CD4-positive, alpha-beta T cell treated with Interleukin-4 for 4 hours (primary cell): ENCODE measurements around the gene FARP1.

Source experiments
- DNase-seq: peaks from one replicate; pipeline ENCODE4 v3.0.0-alpha.2; 2020

The FARP1 gene

DNA sequence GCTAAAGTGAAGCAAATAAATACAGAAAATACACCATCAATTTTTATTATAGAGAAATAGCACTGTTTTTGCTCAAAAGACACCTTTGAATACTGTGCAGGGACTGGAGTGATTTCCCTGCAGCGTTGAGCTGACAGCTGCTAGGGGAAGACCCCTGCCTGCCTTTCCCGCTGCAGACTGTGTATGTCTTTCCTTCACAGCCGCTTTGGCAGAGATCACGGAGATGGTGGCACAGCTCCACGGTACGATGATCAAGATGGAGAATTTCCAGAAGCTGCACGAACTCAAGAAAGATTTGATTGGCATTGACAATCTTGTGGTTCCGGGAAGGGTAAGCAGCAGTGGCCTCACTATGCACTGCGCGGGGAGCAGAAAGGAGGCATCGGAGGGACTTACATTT lies 292.5 kb downstream of the FARP1 start:
- no peak for DNase-seq

DNA sequence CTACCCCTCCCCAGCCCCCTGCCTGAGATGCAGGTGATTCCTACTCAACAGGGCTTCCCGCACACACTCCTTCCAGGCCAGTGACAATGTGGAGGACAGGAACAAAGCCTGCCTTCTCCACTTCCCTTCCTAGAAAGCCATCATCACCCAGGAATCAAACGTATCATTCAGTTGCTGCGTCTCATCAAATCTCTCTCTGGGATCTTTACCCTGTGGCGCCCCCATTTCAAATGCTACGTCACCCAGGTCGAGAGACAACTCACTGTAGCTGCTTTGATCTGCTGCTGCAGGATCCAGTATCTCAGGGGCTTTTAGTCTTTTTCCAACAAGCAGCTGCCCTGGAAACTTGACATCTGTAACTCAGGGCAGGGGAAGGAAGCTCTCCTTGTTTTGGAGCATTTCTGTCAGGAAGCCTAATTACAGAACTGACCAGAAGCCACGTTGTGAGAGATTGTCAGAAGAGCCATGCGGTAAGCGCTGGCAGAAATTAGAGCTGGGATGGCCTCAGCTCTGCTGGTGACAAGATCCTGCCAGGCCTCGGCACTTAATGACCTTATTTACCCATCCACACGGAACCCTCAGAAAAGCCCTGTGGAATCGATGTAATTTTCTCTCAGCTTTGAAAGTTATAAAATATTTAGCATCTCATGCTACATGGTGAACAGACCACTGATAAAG lies 293.5 kb downstream of the FARP1 start:
- no peak for DNase-seq

DNA sequence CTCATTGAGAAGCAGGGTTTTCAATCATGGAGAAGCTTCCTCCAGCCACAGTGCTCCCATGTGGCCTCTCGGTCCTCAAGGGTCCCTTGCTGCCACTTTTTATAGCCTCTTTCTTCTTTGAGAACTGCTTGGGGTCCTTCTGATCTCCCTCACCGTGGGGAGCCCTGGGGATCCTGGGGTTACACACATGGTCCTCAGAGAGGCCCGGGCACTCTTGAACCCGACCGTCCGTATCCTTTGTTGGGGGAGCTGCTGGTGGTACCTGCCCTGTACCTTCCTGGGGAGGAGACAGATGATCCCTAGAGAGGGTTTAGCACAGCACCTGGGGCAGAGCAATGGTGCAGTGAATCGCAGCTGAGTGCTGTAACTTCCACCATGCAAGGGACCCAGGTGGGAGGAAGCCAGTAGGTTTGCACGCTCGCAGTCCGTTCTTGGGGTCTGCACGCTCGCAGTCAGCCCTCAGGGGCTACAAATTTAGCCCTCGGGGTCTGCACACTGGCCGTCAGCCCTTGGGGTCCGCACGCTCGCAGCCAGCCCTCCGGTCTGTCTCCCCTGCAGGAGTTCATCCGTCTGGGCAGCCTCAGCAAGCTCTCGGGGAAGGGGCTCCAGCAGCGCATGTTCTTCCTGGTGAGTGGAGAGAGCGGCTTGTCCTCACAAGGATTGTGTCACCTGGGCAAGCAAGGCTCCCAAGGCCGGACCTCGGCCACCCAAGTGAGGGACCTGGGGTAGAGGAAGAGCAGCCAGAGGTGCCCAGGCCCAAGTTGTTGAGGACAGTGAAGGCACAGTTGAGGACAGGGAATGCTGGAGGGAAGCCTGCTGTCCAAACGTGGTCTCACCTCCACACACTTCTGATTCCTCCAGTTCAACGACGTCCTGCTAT lies 295.6 kb downstream of the FARP1 start:
- no peak for DNase-seq

DNA sequence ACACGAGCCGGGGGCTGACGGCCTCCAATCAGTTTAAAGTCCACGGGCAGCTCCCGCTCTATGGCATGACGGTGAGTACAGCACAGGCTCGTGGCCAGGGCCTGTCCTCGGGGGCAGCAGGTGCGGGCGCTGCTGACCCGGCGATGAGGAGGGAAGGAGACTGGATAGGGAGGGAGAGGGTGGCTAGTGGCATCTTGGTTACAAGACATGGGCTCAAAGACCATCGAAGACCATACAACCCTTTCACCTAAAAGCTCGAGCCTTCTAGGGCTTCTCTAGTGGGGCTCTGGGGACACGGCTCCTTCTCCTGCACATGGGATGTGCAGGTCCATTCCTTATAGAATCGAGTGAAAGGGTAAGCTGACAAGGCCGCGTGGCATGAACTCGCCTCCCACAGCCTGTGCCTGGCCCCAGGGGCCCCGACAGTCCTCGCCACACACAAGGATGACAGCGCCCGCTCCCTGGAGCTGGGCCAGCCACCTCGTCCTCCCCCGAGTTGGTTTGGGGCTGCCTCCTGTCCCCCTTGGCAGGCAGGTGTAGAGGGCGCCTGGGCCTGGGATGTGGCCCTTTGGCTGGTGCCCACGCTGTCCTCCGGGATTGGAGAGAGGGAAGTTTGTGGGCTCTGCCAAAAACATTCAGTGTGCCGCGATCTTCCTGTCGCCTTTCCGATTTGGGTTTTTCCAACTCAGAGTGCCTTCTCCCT lies 296.4 kb downstream of the FARP1 start:
- no peak for DNase-seq

DNA sequence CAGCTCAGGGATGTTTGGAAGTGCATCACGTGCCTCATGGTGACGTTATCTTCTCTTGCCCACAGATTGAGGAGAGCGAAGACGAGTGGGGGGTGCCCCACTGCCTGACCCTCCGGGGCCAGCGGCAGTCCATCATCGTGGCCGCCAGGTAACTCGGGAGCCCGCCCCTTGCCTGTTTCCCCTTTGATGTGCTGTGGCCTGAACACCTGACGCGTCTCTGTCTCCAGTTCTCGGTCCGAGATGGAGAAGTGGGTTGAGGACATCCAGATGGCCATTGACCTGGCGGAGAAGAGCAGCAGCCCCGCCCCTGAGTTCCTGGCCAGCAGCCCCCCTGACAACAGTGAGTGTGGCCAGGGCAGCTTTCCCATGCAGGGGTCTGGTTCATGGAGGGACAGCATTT lies 297.0 kb downstream of the FARP1 start:
- DNase-seq: no peak

DNA sequence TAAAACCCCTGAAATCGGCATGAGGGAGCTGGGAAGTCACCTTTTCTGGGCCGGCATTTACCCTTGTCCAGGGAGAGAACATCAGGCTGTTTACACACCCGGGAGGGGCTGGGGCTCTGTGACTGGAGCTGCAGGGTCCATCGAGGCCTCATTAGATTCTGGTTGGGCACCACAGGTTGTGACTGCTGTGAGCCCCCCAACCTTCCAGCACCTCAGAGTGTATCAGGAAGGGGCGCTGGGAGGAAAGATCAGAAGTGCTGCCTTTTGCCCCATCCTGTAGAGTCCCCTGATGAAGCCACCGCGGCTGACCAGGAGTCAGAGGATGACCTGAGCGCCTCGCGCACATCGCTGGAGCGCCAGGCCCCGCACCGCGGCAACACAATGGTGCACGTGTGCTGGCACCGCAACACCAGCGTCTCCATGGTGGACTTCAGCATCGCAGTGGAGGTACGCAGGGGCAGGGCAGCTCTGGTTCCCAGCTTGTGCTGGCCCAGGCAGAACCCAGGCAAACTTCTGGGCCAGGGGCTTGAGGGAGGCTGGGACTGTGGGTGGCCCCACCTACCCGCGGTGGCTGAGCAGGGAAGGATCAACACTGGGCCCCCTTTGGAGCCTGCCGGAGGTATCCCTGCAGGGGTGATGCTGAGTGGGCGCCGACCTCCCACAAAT lies 297.6 kb downstream of the FARP1 start:
- DNase-seq: no peak

DNA sequence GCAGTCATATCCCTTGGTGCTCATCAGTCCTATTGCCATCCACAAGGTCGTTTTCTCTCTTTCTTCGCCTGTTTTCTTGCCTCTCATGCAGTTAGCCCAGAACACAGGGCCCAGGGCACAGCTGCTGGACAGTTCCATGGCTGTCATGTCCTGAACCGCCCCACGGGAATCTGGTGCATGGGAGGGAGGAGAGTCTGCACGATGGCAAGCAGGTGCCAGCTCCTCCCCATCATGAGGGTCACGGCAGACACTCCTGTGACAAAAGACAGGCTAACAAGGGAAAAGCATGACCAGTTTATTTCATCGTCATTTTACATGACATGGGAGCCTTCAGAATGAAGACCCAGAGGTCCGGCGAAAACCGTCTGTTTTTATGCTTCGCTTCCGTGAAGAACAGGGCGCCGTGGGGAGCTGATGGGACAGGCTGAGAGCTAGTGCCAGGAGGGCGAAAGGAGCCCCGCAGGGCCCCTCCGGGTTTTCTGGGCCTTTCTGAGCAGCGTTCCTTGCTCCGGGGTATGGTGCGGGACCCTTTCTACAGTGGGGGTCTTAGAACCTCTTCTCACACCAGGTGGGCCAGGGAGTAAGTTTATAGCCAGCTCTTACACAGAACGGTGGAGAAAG lies 298.3 kb downstream of the FARP1 start:
- DNase-seq: no peak

DNA sequence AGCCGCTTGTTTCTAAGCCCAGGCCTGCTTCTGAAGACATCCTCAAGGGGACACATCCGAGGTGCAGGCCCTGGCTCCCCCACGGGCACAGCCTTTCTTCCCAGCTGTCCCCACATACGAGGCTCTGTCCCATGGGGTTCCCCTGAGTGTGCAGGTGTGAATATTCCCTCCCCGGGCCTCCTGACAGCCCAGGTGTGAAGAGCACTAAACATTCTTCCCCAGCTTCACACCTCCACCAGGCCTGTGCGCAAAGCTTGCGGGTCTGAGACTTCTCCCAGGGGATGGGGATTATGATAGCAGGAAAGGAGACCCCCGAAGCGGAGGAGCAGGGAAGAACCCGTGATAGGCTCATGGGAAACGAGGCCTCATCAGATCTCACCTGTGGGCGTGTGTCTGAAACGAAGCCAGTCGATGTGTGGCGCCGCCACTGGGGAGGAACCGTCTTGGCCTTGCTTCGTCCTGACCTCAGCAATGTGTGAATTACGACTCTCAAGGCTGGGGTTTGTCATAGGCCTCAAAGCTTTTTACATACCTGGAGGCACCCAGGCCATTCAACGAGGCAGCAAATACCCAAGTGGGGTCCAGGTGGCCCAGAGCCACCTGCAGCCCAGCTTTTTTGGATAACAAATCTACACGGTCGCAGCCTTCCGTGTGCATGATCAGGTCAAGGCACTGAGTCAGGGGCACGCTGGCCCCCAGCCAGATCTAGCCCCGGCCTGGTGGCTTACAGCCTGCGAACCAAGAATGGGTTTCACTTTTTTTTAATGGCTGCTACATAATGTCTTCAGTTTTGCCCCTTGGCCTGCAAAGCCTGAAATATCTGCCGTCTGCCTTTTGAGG lies 299.7 kb downstream of the FARP1 start:
- DNase-seq: no peak

DNA sequence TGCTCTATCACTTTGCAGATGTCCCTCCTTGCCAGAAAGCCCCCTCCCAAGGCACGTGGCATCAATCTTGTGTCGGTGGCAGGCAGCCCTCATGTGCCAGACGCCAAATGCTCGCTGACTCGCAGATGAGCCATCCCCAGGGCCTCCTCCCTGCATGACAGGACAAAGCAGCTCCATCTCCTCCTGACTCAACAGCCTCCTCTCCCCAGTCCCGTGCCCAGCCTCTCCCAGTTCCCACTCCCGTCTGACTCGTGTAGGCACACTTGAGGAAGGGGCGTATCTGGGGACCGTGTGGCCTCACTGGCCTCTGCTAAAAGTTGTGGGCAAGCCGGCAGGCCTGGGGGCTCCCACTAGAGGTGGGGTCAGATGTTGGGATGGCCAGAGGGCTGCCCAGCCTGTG lies 300.4 kb downstream of the FARP1 start:
- DNase-seq: no peak

DNA sequence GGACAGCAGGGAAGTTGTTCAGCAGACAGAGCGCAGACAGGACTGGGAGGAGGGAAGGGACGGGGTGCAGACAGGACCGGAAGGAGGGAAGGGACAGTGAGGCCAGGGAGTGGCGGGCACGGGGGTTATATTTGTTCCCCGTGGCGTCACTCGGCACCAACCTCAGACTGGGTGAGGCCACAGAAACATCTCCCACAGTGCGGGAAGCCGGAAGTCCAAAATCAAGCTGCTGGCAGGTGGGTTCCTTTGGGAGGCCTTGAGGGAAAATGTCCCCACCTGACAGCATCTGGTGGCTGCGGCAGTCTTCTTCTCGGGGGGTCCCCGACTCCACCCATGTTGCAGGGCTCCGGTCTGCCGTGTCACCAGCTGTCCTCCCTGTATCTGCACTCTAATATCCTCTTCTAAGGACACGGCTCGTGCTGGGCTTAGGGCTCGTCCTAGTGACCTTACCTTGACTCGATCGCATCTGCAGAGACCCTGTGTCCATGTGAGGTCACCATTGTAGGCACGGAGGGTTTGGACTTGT lies 301.0 kb downstream of the FARP1 start:
- DNase-seq: no peak

DNA sequence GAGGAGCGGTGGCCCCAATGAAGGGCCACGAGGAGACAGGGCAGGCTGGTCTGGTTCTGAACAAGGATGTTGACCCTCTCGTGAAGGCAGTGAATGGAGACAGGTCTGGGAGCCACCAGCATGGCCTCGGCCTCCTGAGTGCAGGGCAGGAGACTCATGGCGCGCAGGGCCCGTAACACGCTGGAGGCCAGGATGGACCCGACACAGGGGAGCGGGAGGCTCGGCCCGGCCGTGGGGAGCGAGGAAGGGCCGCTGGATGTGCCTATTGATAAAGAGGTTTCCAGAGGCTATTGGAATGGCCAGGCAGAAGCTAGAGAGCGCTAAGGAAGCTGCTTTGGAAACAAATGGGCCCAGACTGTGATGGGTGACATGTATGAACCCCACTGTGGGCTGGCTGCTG lies 301.5 kb downstream of the FARP1 start:
- no peak for DNase-seq

DNA sequence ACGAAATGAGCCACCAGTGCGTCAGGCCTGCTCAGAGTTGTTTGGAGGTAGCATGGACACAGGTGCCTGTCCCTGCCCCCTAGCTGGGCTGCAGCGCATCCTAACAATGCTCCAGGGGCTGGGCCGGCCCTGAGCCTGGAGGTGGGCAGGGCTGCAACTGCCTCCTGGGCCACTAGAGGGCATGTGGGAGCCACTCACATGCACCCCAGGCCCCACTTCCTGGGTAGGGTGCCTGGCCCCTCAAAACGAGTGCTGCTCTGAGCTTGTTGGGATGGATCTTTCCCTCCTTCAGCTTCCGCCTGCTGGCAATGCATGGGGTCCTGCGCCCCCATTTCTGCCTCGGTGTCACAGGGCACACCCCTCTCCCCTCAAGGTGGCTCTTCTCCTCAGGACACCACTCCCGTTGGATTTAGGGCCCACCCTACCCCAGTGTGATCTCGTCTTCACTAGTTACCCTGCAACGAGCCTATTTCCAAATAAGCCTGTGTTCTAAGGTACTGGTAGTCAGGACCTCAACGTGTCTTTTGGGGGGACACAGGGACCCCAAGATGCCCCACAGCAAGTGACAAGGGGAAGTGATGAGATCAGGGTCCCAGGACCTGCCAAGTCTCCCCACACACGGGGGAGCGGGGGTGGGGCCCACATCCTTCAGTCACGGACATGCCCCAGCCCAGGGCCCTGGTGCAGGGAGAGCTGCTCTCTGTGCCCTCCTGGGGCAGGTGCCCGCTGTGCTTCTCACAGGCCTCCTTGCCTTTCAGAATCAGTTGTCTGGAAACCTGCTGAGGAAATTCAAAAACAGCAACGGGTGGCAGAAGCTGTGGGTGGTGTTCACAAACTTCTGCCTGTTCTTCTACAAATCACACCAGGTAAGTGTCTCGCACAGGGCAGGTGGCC lies 302.7 kb downstream of the FARP1 start:
- peak; percentile 66 for DNase-seq

DNA sequence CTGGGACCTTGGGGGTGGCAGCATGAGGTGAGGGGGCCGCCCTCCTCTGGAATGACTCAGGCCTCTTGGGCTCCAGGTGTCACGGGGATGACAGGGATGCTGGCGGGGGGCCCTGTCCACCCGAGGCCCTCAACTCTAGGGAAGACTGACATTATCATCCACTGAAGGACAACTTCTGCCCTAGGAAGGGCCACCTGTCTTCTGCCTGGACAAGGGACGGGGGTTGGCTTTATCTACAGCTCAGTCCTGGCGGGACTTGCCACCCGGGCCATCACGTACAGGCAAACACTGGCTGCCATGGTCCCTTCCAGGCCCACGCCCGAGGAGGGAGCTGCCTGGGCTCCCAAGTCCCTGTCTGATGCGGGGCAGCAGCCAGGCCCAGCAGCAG lies 303.3 kb downstream of the FARP1 start:
- no peak for DNase-seq

DNA sequence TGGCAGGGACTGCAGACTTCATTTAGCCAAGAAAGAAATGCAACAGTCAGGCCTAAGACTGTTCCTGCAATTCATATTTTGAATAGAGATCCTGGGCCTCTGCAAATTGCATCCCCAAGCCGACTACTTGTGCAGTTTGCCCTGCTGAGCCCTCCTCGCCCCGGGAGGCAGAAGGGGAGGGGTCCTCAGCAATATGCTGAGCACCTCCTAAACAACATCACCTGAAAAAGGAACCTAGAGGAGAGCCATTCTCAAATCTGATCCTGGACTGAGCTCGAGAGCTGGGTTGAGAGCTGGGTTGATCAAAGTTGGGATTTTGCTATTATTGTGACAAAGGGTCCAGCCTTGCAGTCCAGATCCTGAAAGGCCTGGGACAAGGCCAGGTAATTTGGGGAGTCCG lies 304.2 kb downstream of the FARP1 start:
- no peak for DNase-seq

DNA sequence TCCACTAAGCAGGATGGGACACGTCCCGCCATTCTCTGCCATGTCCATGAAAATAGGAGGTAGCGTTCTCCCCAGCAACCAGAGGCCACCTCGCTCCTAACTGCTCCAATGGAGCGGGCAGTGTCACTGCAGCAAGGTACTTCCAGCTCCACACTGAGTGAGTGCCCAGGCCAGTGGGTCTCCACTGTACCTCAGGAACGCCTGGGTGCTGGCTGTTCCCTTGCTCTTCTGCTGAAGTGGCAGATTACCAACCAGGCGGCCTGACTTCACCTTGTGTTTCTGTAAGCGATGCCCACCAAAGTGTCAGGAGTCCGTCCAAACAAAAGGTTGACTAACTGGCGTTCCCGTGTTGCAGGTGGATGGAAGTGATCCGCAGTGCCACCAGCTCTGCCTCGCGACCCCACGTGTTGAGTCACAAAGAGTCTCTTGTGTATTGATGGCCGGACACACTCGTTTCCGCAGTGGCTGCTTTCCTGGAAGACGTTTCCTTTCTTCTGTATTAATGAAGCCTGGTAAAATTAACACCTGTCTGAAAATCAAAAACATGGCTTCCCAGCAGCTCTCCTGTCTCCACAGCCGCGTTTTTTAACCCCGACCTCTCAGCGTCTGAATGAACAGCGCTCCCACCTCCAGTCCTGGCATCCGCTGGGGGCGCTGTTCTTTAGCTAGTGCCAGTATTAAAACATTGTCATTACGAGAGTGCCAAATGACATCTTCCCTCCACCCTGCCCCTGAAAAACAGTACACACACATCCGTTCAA lies 305.2 kb downstream of the FARP1 start:
- peak; percentile 15 for DNase-seq

DNA sequence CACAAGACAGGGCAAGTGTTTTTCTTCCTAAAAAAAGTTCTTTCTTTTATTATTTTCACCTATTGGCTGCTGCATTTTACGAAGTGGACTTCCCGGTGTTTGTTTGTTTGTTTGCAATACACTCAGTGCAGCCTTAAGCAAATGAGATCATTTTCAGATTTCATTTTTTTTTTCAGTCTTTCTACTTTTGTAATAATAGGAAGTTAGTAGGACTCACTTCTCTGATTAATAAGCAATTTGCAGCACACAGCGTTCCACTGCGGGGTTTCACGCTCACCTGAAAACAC lies 305.7 kb downstream of the FARP1 start:
- DNase-seq: no peak

DNA sequence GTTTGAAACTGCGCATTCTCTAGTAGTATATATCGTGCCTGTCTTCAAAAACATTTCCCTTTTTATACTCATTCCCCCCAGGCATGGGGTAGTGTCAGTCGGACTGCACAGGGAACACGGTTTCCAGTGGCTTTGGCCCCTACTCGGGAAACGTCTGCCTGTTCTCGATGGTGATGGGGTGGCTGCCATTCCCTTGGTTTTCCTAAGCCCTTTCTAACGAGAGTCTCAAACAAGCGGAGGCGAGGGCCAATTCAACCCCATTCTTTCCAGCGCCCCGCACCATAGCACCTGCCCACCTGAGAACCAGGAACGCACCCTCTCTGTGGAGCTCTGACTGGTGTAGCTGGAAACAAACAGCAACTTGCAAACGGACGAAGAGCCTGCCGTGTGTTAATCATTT lies 306.4 kb downstream of the FARP1 start:
- no peak for DNase-seq

DNA sequence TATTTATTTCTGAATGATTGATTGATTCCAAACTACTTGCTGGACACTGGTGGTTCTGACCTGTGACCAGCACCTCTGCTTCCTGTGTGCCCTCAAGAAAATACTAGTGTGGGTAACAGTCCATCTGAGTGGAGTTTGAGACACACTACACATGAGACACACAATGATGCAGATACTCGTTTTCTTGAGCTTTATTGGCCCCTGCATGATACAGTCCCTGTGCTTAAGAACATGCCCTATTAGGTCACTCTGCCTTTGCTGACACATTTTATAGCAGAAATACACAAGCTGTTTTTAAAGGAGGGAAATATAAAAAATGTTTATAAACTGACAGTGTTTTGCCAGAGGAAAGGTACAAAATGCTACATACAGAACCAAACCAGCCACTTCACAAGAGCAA lies 307.1 kb downstream of the FARP1 start:
- no peak for DNase-seq

DNA sequence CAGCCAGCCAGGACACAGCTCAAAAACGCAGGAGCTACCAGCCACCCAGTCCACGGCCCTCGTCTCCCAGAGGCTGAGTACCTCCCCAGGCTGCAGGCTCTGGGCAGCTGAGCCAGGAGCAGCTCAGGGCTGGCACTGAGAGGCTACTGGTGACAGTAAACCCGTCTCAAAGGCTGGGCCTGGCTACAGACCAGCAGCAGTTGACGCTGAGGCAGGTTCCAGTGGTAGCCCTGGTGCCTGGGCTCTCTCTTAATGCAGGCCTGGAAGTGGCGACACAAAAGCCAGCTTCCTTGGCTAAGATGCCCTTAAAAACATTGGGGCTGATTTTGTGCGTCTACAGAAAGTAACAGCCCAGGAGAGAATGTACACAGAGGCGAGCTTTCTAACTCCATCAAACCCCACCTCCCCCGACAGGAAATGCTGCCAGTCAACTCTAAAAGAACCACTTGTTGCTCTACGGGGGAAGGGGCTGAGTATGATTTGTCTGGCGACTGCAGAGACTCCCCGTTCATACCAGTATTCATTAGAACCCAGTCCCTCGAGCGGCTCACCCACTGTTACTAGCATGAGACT lies 307.7 kb downstream of the FARP1 start:
- DNase-seq: no peak
